ENCODE results near the gene MRC2.

Gene MRC2

GRCh38 chr17:62615503-62615902 is 12.0 kb upstream of the MRC2 start:
- no peak for DNase-seq

DNA sequence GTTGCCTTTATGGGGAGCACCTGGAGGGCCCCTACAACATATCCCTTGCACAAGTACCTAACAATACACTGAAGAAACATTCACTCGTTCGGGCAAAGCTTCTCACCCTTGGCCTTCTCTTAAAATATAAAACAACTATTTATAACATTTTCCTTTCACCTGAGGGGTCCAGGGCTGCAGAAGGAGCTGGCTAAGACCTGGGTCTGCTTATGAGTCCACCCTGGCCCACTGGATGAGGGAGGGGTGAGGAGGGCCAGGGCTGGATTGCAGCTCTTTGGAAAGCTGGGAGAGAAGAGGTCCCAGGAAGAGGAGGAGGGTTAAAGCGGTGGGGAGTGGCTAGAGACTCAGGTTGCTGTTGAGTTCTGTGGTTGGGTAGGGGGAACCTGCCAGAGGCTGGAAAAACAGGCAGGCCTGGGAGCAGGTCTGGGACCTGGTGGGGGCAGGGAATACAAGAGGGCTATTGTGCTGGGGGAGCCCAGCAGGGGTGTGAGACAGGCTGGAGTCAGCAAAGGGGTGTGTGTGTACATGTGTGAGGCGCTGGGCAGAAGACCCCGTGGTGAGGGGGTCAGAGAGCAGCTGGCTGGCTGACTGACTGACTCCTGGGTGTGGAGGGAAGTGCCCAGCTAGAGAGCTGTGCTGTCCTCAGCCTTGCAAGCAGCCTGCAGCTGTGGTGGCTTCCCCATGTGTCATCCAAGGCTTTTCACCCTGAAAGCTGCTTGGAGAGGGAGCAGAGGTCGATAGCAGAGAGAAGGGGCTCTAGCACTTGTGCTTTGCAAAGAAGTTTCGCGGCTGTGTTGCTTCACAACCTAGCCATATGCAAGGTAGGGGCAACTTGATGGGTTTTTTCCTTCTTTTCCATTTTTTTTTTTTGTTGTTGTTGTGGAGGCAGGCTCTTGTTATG is 10.2 kb upstream of the MRC2 start:
- DNase-seq, result no peak

DNA sequence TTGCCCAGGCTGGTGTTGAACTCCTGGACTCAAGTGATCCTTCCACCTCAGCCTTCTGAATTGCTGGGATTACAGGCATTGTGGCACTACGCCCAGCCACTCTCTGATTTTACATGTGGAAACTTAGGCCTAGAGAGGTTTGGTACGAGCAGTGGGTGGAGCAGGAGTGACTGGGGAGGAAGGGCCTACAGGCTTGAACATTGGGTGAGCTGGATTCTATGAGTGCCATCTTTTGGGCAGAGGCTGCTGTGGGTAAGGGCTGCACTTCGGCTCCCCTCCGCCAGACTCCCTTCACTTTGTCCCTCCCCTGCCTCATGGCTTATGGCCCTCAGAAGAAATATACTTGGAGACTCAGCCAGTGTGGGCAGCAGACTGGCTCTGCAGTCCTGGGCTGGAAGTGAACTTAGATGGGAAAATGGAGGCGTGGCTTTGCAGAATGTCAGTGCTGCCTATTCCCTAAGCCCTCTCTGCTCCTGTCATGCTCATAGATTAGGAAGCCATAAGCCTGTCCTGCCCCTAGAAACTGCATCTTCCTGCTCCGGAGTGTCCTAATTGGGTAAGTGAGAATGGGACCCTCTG is 9.5 kb upstream of the MRC2 start:
- DNase-seq, result no peak

DNA sequence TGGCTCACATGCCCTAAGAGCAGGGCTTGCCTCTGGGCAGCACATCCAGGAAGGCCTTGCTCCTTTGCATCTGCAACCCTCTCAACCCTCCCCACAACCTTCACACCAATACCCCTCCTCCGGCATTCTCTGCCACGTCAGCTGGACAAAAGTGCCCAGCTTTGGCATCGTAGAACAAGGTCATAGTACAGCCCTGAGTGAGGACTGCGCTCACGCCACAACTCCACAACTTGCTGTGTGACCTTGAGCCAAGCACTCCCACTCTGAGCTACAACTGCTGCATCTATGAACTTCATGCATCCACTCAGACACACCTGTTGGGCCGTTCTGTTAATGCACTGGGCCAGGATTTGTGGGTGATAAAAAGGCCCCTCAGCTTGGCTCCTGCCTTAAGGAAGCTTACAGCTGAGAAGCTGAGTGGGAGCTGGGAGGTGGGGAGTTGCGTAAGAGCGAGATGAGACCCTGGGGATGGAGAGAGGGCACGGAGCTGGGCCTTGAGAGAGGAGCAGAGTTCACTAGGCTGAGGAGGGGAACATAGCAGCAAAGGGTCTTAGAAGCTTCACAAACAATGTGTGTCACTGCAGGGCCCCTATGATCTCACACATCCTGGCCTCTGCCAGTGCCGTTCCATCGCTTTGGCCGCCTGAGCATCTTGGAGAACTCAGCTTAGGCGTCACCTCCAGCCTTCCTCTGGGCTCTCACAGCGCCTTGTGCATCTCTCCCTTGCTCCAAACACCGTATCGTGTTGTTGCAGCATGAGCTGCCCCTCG is 8.6 kb upstream of the MRC2 start:
- no peak for DNase-seq

GRCh38 chr17:62619417-62620155 is 7.9 kb upstream of the MRC2 start:
- DNase-seq, result no peak

- no peak for DNase-seq
Measured at GRCh38 chr17:62621223-62621622, 6.2 kb upstream of the MRC2 start.

GRCh38 chr17:62625184-62625869 is 2.1 kb upstream of the MRC2 start:
- DNase-seq, result no peak

DNA sequence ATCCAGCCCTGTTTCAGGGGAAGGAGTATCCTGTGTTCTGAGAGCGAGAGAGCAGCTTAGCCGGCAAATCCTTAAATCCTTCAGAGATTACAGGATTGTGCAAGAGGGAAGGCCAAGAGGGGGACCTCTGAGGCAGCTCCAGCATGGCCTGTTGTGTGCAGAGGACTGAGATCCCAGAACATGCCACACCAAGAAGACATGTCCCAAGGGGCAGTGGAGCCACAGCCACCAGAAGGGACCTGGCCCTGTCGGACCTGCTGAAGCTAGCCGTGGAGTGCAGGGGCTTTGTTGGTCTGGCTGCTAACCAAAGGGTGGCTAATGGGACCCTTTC is 1.6 kb upstream of the MRC2 start:
- no peak for DNase-seq

DNA sequence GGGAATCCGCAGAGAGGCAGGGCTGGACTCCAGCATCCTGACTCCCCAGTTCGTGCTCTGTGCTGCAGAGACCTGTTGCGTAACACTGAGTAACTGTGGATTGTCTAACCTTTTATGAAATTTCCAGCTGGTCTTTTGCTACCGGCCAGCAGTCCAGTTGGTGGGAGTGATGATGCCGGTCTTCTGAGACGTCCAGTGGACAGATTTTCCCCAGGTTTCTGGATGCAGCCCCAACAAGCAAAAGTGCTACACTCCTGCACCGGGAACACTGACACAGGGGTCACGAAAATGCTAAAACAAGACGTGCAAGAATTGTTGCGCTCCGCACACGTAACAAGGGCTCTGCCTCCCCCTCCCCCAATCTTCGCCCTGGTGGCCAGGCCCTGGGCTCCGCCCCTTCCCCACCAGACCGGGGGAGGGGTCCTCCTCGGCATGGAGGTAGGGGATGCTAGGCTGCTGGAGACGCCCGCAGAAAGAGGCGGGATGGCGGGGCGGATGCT is 701 bp upstream of the MRC2 start:
- no peak for DNase-seq

GRCh38 chr17:62627904-62628633 is 599 bp downstream of the MRC2 start:
- no peak for DNase-seq

GRCh38 chr17:62628831-62629555 is 1.5 kb downstream of the MRC2 start:
- DNase-seq, result no peak

DNA sequence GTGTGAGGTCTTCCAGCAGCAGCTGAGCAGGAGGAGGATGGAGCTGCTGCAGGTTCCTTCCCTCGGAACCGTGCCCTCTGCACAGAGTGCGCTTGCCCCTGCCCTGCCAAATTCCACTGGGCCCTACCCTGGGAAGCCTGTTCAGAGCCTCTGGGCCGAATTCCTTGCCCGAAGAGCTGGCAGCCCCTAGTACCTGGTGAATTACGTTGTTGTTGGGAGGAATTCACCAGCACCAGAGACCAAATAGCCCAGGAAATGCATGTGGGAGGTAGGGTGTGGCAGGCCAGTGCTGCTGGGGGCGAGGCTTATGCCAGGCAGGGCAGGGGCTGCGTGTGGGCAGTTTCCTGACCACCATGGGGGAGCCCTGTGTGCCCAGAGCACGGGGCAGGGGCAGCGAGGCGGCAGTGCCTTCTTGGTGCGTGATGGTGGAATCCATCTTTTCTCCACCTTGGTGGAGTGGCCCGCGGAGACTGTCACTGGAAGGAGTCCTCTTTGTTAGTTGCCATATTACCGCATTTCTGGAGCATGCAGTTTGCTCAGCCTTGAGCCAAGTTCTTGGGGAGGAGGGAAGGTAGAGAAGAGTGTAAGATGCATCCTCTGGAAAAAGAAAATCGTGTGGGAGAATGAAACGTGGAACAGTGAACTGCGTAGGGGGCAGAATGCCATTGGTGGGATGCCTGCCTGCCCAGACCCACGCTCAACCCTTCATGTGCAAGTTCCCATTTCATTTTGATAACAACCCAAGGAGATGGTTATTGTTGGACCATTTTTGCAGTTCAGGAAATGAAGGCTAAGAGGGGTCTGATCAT is 2.3 kb downstream of the MRC2 start:
- DNase-seq, result no peak

- no peak for DNase-seq
Measured at GRCh38 chr17:62630365-62631085, 3.1 kb downstream of the MRC2 start.

GRCh38 chr17:62631086-62631935 is 3.8 kb downstream of the MRC2 start:
- no peak for DNase-seq

DNA sequence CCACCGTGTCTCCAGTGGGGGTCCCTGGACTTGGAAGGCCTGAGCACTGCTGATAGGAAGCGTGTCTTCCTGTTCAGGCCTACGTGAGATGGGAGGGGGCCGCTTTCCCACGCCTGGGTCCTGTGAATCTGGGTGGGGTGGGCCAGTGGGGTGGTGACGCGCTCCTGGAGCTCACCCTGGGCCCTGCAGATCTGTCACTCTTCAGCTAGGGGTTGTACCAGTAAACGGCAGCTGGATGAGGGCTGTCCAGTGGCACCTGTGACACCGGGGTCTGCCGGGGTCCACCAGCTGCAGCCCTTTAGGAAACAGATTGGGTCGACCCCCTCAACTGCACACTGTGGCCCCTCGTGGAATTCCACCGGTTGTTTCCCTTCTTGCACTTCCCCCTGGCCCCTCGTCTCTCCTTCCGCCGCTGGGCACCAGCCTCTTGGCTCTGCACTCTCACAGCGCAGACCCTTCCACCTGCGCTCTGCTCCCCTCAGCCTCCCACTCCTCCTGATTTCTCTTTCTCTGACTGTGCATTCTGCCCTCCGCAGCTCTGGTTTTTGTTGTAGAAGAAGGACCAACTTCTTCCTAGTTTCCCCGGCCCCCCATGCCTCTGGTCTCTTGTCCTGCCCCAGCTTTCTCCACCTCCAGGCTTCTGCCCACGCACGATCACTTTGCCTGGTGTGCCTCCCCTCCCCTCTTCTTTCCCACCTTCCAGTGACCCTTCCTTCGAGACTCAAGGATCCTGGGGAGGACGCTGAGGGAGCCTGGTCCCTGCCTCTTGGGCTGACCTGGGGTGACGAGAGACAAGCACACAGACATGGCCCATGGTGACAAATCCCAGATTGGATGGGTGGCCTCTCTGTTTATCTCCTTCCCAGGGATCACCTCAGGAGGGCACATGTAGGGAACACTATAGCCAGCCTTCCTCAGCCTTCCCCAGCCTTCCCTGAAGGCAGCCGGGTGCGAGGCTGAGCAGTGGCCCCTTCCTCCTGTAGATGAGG is 4.8 kb downstream of the MRC2 start:
- DNase-seq, result no peak

DNA sequence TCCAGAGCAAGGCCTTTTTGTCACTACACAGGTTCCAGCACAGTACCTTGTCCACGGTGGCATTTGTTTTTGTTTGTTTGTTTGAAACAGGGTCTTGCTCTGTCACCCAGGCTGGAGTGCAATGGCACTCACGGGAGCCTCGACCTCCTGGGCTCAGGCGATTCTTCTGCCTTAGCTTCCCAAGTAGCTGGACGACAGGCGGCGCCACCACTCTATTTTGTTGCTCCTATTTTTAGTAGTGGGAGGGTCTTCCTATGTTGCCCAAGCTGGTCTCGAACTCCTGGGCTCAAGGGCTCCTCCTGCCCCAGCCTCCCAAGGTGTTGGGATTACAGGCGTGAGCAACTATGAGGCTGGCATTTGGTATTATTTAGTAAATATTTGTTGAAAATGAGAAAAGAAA is 10.3 kb downstream of the MRC2 start:
- DNase-seq, result no peak

DNA sequence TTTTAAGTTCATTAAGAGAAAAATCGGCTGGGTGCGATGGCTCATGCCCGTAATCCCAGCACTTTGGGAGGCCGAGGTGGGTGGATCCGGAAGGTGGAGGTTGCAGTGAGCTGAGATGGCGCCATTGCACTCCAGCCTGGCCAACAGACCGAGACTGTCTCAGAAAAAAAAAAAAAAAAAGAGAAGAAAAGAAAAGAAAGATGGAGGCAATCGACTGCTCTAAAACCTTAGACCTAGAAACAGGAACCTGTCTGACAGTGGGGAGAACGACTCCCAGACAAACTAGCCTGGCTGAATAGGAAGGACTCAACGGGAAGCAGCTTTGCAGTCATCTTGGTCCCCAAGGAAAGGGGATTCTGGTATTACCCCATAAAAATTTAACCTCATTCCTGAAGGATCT is 13.7 kb downstream of the MRC2 start:
- no peak for DNase-seq

Data from NCI-H2029 (cell line).